GM18861 (cell line): ENCODE measurements around the gene FRMD6.
"Not testable (repeated sequence)": the region's sequence is repeated elsewhere in the genome, so short reads cannot be mapped to it uniquely, and the experiment has no call there.

Experiments used
- ATAC-seq: cut with Tn5 transposase; IDR thresholded peaks from one replicate; pipeline ENCODE4 v1.9.1; 2021; ENCODE audit not compliant: unreplicated experiment

The FRMD6 gene

GRCh38 chr14:51717766-51718165 is 66.1 kb downstream of the FRMD6 start:
- no peak for ATAC-seq

GRCh38 chr14:51719955-51720354 is 68.2 kb downstream of the FRMD6 start:
- ATAC-seq = no peak

- no peak for ATAC-seq
Observed at GRCh38 chr14:51723990-51724389, 72.3 kb downstream of the FRMD6 start.

GRCh38 chr14:51724650-51725049 is 72.9 kb downstream of the FRMD6 start:
- no peak for ATAC-seq

- ATAC-seq = no peak
Observed at GRCh38 chr14:51725061-51725460, 73.4 kb downstream of the FRMD6 start.

- no peak for ATAC-seq
Observed at GRCh38 chr14:51726166-51726899, 74.6 kb downstream of the FRMD6 start.

- no peak for ATAC-seq
Observed at GRCh38 chr14:51727526-51727925, 75.8 kb downstream of the FRMD6 start.

GRCh38 chr14:51730098-51730497 is 78.4 kb downstream of the FRMD6 start:
- no peak for ATAC-seq

- ATAC-seq = no peak
Observed at GRCh38 chr14:51730684-51731083, 79.0 kb downstream of the FRMD6 start.

- ATAC-seq = no peak
Observed at GRCh38 chr14:51732494-51733112, 80.9 kb downstream of the FRMD6 start.

- no peak for ATAC-seq
Observed at GRCh38 chr14:51733147-51733546, 81.4 kb downstream of the FRMD6 start.

- ATAC-seq = no peak
Observed at GRCh38 chr14:51735851-51736250, 84.1 kb downstream of the FRMD6 start.

- ATAC-seq = peak; percentile 93
Observed at GRCh38 chr14:51738754-51739153, 87.0 kb downstream of the FRMD6 start.

- no peak for ATAC-seq
Observed at GRCh38 chr14:51743588-51744000, 91.9 kb downstream of the FRMD6 start.

- ATAC-seq = no peak
Observed at GRCh38 chr14:51744372-51745130, 92.8 kb downstream of the FRMD6 start.

GRCh38 chr14:51746823-51747222 is 95.1 kb downstream of the FRMD6 start:
- ATAC-seq = not testable (repeated sequence)

GRCh38 chr14:51750542-51750941 is 98.8 kb downstream of the FRMD6 start:
- ATAC-seq = no peak

GRCh38 chr14:51751611-51752345 is 100.1 kb downstream of the FRMD6 start:
- not testable (repeated sequence) for ATAC-seq

- not testable (repeated sequence) for ATAC-seq
Observed at GRCh38 chr14:51757756-51758155, 106.0 kb downstream of the FRMD6 start.

- ATAC-seq = no peak
Observed at GRCh38 chr14:51759950-51760349, 108.2 kb downstream of the FRMD6 start.

- not testable (repeated sequence) for ATAC-seq
Observed at GRCh38 chr14:51765726-51766125, 114.0 kb downstream of the FRMD6 start.
